DOHH2 (cell line): ENCODE results near the gene BSDC1.

Experiments
- H3F3A ChIP-seq: fragments of 200-600 bp; sonication (generic), shearing (Covaris generic); 2 replicates; pipeline ENCODE4 v1.6.0; 2016; ENCODE audit warnings: antibody characterized with exemption, mild to moderate bottlenecking; ENCODE audit not compliant: control insufficient read depth, insufficient read depth
- H3K27ac ChIP-seq: fragments of 200-600 bp; sonication (generic); 2 replicates; pipeline ENCODE4 v1.5.1; 2014; ENCODE audit warnings: low read depth, mild to moderate bottlenecking, low read length, moderate library complexity
- H3K27me3 ChIP-seq: fragments of 200-600 bp; sonication (generic); 2 replicates; pipeline ENCODE4 v1.6.1; 2014; ENCODE audit warnings: mild to moderate bottlenecking, low read length, mixed read lengths; ENCODE audit not compliant: control insufficient read depth
- H3K36me3 ChIP-seq: fragments of 200-600 bp; sonication (generic); 2 replicates; pipeline ENCODE4 v1.6.1; 2014; ENCODE audit warnings: mild to moderate bottlenecking, low read length, moderate library complexity, mixed read lengths; ENCODE audit not compliant: control insufficient read depth
- H3K4me1 ChIP-seq: fragments of 200-600 bp; sonication (generic); 2 replicates; pipeline ENCODE4 v1.6.1; 2014; ENCODE audit warnings: mild to moderate bottlenecking, low read length, mixed read lengths; ENCODE audit not compliant: control insufficient read depth
- H3K4me2 ChIP-seq: fragments of 200-600 bp; sonication (generic); 2 replicates; pipeline ENCODE4 v1.6.0; 2014; ENCODE audit warnings: mild to moderate bottlenecking, low read length, moderate library complexity
- H3K4me3 ChIP-seq: fragments of 200-600 bp; sonication (generic); 2 replicates; pipeline ENCODE4 v1.5.1; 2014; ENCODE audit warnings: mild to moderate bottlenecking, low read length, mixed read lengths
- H3K79me2 ChIP-seq: fragments of 200-600 bp; sonication (generic); 2 replicates; pipeline ENCODE4 v1.6.1; 2014; ENCODE audit warnings: mild to moderate bottlenecking, low read length, mixed read lengths; ENCODE audit not compliant: control insufficient read depth
- H3K9me2 ChIP-seq: fragments of 200-600 bp; sonication (generic); replicated peaks from 2 replicates; pipeline ENCODE4 v1.6.1; 2014; ENCODE audit warnings: mild to moderate bottlenecking, low read length, mixed read lengths; ENCODE audit not compliant: control insufficient read depth
- H3K9me3 ChIP-seq: fragments of 200-600 bp; sonication (generic); 2 replicates; pipeline ENCODE4 v1.6.1; 2014; ENCODE audit warnings: antibody characterized with exemption, low read length, mixed read lengths; ENCODE audit not compliant: control insufficient read depth, insufficient read depth
- H4K20me1 ChIP-seq: fragments of 200-600 bp; sonication (generic); 2 replicates; pipeline ENCODE4 v1.6.0; 2014; ENCODE audit warnings: low read depth, mild to moderate bottlenecking, antibody characterized with exemption, low read length, moderate library complexity; ENCODE audit not compliant: control insufficient read depth, insufficient read depth
- CTCF ChIP-seq: fragments of 200-600 bp; sonication (generic); IDR thresholded peaks from one replicate; pipeline ENCODE4 v1.5.1; 2014; ENCODE audit warnings: antibody characterized with exemption, mild to moderate bottlenecking, low read depth, low read length; ENCODE audit not compliant: poor library complexity, severe bottlenecking
- EZH2phosphoT487 ChIP-seq: fragments of 200-600 bp; sonication (generic); IDR thresholded peaks from 2 replicates; pipeline ENCODE4 v1.6.1; 2017; ENCODE audit warnings: borderline replicate concordance, mild to moderate bottlenecking, antibody characterized with exemption, low read length, moderate library complexity, mixed read lengths

Gene BSDC1

GRCh38 chr1:32431736-32432400 lies 37.6 kb upstream of the BSDC1 start:
- no peaks in the 10 kb centered on the region for H3K9me3 ChIP-seq
- H3K4me2 ChIP-seq, result no peak overlapping the region
- TF ChIP-seq EZH2phosphoT487 (no peak), CTCF (no peak)
- H3K27ac ChIP-seq, result no peak overlapping the region
- no peak overlapping the region for H3K4me3 ChIP-seq
- H3K36me3 ChIP-seq, result no peaks in the 10 kb centered on the region
- H3K27me3 ChIP-seq, result peaks cover 13% of the 10 kb centered on the region
- H3K9me2 ChIP-seq, result no peaks in the 10 kb centered on the region
- H3K4me1 ChIP-seq, result peaks cover 6% of the 10 kb centered on the region; the same call in 1 of the 2 replicates
- H3K79me2 ChIP-seq, result no peaks in the 10 kb centered on the region
- no peaks in the 10 kb centered on the region for H3F3A ChIP-seq
- H4K20me1 ChIP-seq, result no peaks in the 10 kb centered on the region

GRCh38 chr1:32427264-32427963 lies 33.2 kb upstream of the BSDC1 start:
- Histone ChIP-seq H3K9me3 (no peaks in the 10 kb centered on the region), H3K4me3 (no peak overlapping the region), H3K27me3 (peaks cover 13% of the 10 kb centered on the region), H3F3A (no peaks in the 10 kb centered on the region), H3K9me2 (no peaks in the 10 kb centered on the region), H4K20me1 (no peaks in the 10 kb centered on the region), H3K79me2 (no peaks in the 10 kb centered on the region), H3K4me2 (no peak overlapping the region), H3K27ac (no peak overlapping the region), H3K36me3 (no peaks in the 10 kb centered on the region), H3K4me1 (peaks cover 6% of the 10 kb centered on the region; the same call in 1 of the 2 replicates)
- TF ChIP-seq CTCF (no peak), EZH2phosphoT487 (no peak)

GRCh38 chr1:32426489-32427255 lies 32.4 kb upstream of the BSDC1 start:
- no peak for TF ChIP-seq CTCF
- TF ChIP-seq EZH2phosphoT487, result no peak
- H3K27me3 ChIP-seq, result peaks cover 11% of the 10 kb centered on the region

More at GRCh38 chr1:32426489-32427255, 32.4 kb upstream of the BSDC1 start:
- Histone ChIP-seq H3K27ac (no peak overlapping the region), H3K4me3 (no peak overlapping the region), H3K9me2 (no peaks in the 10 kb centered on the region), H3K9me3 (no peaks in the 10 kb centered on the region), H3K4me2 (no peak overlapping the region), H3F3A (no peaks in the 10 kb centered on the region), H3K79me2 (no peaks in the 10 kb centered on the region), H4K20me1 (no peaks in the 10 kb centered on the region), H3K36me3 (no peaks in the 10 kb centered on the region), H3K4me1 (peaks cover 6% of the 10 kb centered on the region; the same call in 1 of the 2 replicates)
